ENCODE data around the gene CRYBG3. TPM values are rescaled to one million over a fixed set of nuclear protein-coding genes. Genes with fewer than 3 reads are reported as not detected.
A peak's percentile ranks its signal among the peaks of the same experiment; 100 is the strongest.
"Not testable (repeated sequence)": the region's sequence is repeated elsewhere in the genome, so short reads cannot be mapped to it uniquely, and the experiment has no call there.

The CRYBG3 gene
- polyA plus RNA-seq, 5 donors: 20.8 to 35.5 (median 32.0) TPM

- DNase-seq: no peak
These were observed 73.4 kb downstream of the CRYBG3 start for GRCh38 chr3:97895216-97895615.

GRCh38 chr3:97896129-97896528 lies 74.3 kb downstream of the CRYBG3 start:
- no peak for DNase-seq

- no peak for DNase-seq
These were observed 74.7 kb downstream of the CRYBG3 start for GRCh38 chr3:97896547-97896946.

- no peak for DNase-seq
These were observed 77.5 kb downstream of the CRYBG3 start for GRCh38 chr3:97899331-97899730.

- peak in 1 of 2 donors; percentile 21 for DNase-seq
These were observed 79.8 kb downstream of the CRYBG3 start for GRCh38 chr3:97901313-97902248.

- DNase-seq: not testable (repeated sequence)
These were observed 88.0 kb downstream of the CRYBG3 start for GRCh38 chr3:97909830-97910229.

- not testable (repeated sequence) for DNase-seq
These were observed 88.5 kb downstream of the CRYBG3 start for GRCh38 chr3:97910236-97910831.

- no peak for DNase-seq
These were observed 89.1 kb downstream of the CRYBG3 start for GRCh38 chr3:97910931-97911351.

GRCh38 chr3:97911459-97911858 lies 89.6 kb downstream of the CRYBG3 start:
- DNase-seq: no peak

GRCh38 chr3:97914388-97914787 lies 92.6 kb downstream of the CRYBG3 start:
- no peak for DNase-seq

- DNase-seq: no peak
These were observed 94.8 kb downstream of the CRYBG3 start for GRCh38 chr3:97916576-97916975.

GRCh38 chr3:97917813-97918536 lies 96.2 kb downstream of the CRYBG3 start:
- peak; percentile 59 to 65 for DNase-seq

- no peak for DNase-seq
These were observed 105.9 kb downstream of the CRYBG3 start for GRCh38 chr3:97927704-97928103.

- DNase-seq: no peak
These were observed 107.2 kb downstream of the CRYBG3 start for GRCh38 chr3:97928986-97929385.

- DNase-seq: no peak
These were observed 108.2 kb downstream of the CRYBG3 start for GRCh38 chr3:97930018-97930417.

- no peak for DNase-seq
These were observed 109.4 kb downstream of the CRYBG3 start for GRCh38 chr3:97931218-97931617.

- DNase-seq: no peak
These were observed 110.6 kb downstream of the CRYBG3 start for GRCh38 chr3:97932387-97932801.

GRCh38 chr3:97934980-97935695 lies 113.3 kb downstream of the CRYBG3 start:
- no peak for DNase-seq

GRCh38 chr3:97935842-97936241 lies 114.0 kb downstream of the CRYBG3 start:
- DNase-seq: no peak

- no peak for DNase-seq
These were observed 115.4 kb downstream of the CRYBG3 start for GRCh38 chr3:97937205-97937604.

- no peak for DNase-seq
These were observed 116.6 kb downstream of the CRYBG3 start for GRCh38 chr3:97938444-97938843.

GRCh38 chr3:97939401-97939800 lies 117.6 kb downstream of the CRYBG3 start:
- no peak for DNase-seq
